ENCODE measurements around the gene SDHAF2. TPM values are rescaled to one million over a fixed set of nuclear protein-coding genes. Genes with fewer than 3 reads are reported as not detected.

Gene SDHAF2
- total RNA-seq, 1 donor from 2014 or later = 53.0 TPM

DNA sequence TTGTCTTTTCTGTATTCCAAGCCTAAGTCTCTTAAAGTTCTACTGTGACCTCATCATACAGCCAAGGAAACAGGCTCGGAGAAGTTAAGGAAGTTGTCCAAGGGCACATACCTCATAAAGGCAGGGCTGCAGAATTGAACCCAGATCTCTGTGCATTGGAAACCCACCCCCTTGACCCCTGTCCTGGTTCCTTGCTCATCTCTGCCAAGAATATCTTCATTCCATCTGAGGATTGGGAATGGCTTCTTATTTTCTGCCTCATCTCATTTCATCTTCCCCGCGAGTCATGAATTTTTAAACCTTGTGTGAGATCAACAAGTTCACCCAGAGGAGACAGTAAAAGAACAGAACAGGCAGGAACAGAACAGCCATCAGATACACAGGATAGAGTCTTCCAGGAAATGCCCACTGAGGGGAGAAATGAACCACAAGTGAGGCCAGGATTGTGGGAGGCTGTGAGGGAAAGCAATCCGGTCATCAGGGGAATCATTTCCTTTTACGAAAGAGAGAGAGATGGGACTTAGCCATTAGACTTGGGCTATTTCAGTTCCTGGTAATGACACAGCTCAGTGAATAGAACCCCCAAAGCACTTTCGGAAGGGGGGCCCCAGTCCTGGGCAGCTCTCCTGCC, 44.2 kb downstream of the SDHAF2 start:
- intact Hi-C loops (cut with micrococcal nuclease) = no loop called here

- intact Hi-C loops (cut with micrococcal nuclease) = loop anchor here (5.0 kb wide), 1 partner anchor 162 kb away; no protein-coding TSS in a partner anchor
Measured at GRCh38 chr11:61475433-61475832, 45.5 kb downstream of the SDHAF2 start.

DNA sequence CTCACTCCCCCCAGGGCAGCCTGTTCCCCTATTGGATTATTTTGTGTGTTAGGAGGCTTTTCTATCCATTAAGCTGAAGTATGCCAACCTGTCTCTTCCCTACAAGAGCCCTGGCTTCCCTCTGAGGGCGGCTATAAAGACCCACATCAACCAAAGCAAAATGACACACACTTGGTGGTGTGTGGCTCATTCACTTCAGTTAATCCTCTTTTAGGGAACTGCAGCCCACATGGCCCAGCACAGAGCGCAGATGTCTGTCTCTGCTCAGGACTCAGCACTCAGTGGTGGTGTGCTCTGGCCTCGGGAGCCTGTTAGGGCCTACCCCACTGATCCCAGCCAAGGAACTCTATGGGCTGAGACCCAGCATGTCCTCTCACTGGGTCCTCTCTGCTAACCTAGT, 46.4 kb downstream of the SDHAF2 start:
- intact Hi-C loops (cut with micrococcal nuclease) = loop anchor here (5.0 kb wide), 1 partner anchor 161 kb away; no protein-coding TSS in a partner anchor

- intact Hi-C loops (cut with micrococcal nuclease) = loop anchor here (1.0 to 5.0 kb wide), 2 partner anchors 40 to 160 kb away; no protein-coding TSS in a partner anchor
Measured at GRCh38 chr11:61477126-61477525, 47.2 kb downstream of the SDHAF2 start.

DNA sequence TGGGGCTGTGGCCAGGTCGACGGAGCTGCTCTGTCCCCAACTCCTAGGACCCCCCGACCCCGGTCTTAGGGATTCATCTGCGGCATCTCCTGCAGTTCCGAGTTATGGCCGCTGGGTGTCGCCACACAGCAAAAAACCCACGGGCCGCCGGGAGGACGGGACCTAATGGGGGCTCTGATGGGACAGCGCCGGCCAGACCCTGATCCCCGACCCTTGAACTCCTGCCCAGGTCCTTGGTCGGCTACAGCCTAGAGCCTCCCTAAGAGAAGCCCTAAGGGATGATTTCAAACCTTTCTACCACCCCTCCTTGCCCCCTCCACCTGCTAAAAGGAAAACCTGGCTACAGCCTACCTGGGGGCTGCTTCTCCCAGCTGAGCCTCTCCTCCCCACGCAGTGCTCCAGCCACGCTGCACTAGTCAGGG, 47.8 kb downstream of the SDHAF2 start:
- intact Hi-C loops (cut with micrococcal nuclease) = loop anchor here (1.0 to 5.0 kb wide), 2 partner anchors 40 to 160 kb away; no protein-coding TSS in a partner anchor

DNA sequence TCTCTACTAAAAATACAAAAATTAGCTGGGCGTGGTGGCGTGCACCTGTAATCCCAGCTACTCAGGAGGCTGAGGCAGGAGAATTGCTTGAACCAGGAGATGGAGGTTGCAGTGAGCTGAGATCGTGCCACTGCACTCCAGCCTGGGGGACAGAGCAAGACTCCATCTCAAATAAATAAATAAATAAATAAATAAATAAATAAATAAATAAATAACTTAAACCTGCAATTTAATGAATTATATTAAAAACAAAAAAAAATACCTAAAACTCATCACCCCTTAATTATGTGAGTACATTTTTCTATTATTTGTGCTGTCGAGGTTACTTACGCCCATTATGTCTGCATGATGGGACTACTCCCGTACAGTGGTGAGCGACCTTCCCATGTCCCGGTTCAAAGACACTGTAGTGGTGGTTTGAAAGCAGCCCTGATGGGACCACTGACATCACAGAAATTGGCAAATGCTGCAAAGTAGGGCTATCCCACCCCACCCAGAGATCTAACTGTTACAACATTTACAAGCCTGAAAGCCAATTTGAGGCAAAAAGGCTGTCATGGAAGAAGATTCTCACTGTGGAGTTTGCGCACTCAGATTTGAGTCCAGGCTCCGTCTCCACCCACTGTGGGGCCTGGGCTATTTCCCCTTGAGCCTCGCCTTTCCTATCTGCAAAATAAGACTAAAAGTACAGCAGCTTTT, 49.6 kb downstream of the SDHAF2 start:
- intact Hi-C loops (cut with micrococcal nuclease) = loop anchor here (5.0 kb wide), 1 partner anchor 158 kb away; no protein-coding TSS in a partner anchor

- intact Hi-C loops (cut with micrococcal nuclease) = no loop called here
Measured at GRCh38 chr11:61480261-61480993, 50.5 kb downstream of the SDHAF2 start.

DNA sequence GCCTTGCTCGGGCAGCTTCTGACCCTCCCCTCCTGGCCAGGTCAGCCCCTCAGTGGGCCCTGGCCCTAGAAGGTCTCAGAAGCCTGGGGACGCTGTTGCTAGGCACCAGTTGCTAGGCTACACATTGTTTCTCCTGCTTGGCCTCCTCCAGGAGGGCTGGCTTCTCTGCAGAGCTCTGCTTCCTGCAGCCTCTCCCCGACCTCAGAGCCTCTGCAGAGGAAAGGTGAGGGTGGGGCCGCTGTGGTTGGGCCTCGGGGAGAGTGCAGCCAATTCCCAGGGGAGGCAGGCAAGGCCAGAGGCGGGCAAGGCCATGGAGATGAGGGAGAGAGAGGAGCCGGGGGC, 51.0 kb downstream of the SDHAF2 start:
- intact Hi-C loops (cut with micrococcal nuclease) = no loop called here

DNA sequence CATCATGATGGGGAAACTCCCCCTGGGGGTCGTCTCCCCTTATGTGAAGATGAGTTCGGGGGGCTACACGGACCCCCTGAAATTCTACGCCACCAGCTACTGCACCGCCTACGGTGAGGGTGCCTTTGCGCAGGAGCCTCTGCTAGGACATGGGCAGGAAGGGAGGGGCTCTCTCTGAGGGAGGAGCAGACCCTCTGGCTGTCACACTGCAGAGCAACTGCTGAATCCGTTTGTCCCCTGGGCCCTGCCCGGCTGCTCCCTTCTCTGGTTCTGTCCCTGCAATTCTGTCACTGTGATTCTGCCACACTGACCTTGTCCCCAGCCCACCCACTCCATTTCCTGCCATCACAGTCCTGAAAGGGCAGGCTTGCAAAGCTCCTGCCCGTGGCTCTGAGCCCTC, 51.9 kb downstream of the SDHAF2 start:
- intact Hi-C loops (cut with micrococcal nuclease) = no loop called here

DNA sequence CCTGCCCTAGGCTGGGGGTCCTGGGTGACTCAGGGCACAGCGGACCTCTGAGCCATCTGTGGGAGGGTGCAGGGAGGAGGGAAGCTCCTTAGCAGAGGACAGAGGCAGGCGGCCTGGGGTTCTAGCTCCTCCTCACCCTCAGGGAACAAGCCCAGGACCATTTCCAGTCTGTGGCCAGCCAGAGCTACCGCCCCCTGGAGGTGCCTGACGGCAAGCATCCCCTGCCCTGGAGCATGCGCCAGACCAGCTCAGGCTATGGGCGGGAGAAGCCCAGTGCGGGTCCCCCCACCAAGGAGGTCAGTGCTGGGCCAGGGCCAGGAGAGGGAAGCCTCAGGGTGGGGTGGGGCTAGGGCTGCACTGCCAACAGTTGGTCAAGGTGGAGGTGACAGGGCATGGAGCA, 52.6 kb downstream of the SDHAF2 start:
- intact Hi-C loops (cut with micrococcal nuclease) = no loop called here

GRCh38 chr11:61484541-61484940, 54.6 kb downstream of the SDHAF2 start:
- intact Hi-C loops (cut with micrococcal nuclease) = no loop called here

DNA sequence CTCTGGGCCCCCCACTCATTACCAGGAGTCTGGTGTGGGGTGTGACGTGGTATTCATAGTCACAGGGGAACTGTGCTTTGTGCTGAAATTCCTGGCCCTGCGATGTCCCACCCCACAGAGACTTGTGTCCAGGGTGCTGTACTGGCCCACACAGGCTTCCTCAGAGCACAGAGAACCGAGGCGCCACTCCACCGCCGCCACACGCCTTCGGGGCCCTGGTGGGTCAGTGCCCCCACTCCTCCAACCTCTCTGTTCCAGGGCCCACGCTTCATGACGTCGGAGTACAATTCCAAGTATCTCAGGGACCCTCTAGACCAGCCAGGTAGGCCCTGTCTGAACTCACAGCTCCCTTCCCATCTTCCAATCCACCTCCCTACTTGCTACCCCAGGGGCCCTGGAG, 55.2 kb downstream of the SDHAF2 start:
- intact Hi-C loops (cut with micrococcal nuclease) = no loop called here

DNA sequence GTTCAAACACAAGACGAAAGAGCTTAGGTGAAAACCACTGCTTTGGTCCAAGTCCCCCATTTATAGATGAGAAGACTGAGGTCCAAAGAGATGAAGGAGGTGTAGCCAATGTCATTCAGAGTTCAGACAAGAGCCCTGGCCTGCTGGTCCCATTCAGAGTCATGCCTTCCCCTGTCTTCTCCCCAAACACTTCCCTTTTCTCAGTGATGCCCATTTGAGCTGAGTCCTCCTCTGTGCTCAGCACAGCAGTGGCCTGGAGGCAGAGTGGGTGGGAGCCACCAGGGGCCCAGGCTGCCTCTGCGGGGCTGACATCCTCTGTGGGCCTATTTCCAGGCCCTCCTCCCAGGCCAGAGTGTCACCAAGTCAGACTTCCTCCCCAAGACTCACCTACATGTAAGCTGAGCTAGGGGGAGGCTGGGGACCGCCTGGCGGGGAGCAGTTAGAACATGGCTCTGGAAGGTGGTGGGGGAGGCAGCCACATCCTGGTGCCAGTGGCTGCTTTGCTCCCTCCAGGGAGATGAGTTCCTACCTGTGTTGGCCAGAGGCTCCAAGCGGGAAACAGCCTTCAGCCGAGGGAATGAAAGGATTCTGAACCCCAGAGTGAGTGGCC, 56.2 kb downstream of the SDHAF2 start:
- intact Hi-C loops (cut with micrococcal nuclease) = no loop called here

GRCh38 chr11:61486779-61487178, 56.9 kb downstream of the SDHAF2 start:
- intact Hi-C loops (cut with micrococcal nuclease) = no loop called here

- intact Hi-C loops (cut with micrococcal nuclease) = no loop called here
Measured at GRCh38 chr11:61487342-61488025, 57.6 kb downstream of the SDHAF2 start.

GRCh38 chr11:61488651-61489291, 58.8 kb downstream of the SDHAF2 start:
- intact Hi-C loops (cut with micrococcal nuclease) = no loop called here

DNA sequence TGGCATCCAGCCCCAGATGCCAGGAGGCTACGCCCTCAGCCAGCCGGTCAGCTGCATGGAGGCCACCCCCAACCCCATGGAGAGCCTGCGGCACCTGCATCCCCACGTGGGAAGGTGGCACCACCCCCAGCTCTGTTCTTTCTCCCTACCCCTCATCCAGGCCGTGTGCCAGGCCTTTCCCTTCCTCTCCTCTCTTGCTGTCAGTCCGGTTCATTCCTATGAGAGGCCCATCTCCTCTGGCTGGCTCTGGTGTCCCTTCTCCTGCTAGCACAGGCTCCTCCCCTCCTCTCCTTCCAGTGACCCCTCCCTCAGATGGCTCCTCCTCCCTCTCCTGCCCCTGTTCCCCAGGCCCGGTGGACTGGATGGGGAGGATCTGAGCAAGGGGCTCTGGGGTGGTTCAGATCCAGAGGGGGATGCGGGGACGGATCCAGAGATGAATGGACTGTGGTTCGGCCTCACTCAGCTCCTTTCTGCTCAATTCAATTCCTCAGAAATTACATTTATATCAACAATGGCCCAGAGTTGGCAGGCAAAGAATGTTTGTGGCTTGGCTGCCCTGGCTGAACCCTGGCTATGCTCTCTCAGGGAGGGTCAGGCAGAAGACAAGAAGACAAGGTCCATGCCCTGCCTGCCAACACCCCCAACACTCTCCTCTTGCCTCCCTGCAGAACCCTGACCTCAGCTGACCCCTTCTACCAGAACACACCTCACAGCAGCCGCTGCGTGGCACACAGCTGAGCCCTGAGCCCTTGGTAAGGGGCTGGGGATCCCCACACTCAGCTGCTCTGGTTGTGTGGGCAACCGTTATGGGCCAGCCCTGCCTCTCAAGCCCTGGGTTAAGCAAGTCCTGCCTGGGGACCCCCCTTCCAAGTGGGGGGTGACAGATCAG, 60.2 kb downstream of the SDHAF2 start:
- intact Hi-C loops (cut with micrococcal nuclease) = no loop called here

- intact Hi-C loops (cut with micrococcal nuclease) = no loop called here
Measured at GRCh38 chr11:61491736-61492395, 61.9 kb downstream of the SDHAF2 start.

DNA sequence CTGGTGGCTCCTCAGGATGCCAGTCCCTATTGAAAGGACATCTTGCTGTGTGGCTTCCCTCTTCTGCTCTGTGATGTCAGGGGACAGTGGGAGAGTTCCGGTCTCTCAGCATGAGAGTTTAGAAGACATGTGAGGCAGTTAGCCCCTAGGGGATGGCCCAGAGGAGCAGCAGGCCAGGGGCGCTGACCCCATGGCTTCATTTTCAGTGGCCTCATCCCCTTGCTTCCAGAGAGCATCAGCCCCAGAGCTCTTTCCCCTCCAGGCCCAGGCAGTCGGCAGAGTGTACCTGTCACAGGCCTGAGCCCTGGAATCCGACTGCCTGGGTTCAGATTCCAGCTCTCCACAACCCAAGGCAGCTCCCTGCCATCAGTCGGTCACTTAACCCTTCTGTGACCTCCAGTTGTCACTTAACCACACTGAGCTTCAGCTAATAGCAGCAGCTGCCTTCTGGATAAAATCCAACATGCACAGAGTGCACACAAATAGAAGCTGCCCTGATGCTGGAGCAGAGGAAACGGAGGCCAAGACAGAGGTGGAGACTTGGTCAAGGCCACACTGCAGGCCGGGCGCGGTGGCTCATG, 64.5 kb downstream of the SDHAF2 start:
- intact Hi-C loops (cut with micrococcal nuclease) = no loop called here

Data from T-helper 2 cell treated with Interferon-gamma antibody and Interleukin-4, amounts not matched to agents 100 ng/mL and 5 ng/mL, for 36 hours (primary cell).